ENCODE results near the gene PBX2. TPM values are rescaled to one million over a fixed set of nuclear protein-coding genes. Genes with fewer than 3 reads are reported as not detected.

Gene PBX2
- total RNA-seq, 1 experiment from 2014 or later = 176 TPM

GRCh38 chr6:32210191-32210601 lies 20.2 kb upstream of the PBX2 start:
- H3K4me1 ChIP-seq (ENCODE audit: insufficient read depth, low read length) = no peaks in the 10 kb centered on the region
- Mint-ChIP-seq H3K4me3 (no peak overlapping the region), H3K9me3 (peaks cover 0 to 3% of the 10 kb centered on the region in 2 experiments; a peak in 2 of 5 replicates), H3K36me3 (ENCODE audit: insufficient read depth in 1 of 3, low read depth in 3 of 3) (no peaks in the 10 kb centered on the region), H3K4me1 (no peaks in the 10 kb centered on the region), H3K27me3 (ENCODE audit: low read depth) (peaks cover 7% of the 10 kb centered on the region; the same call in 1 of the 2 replicates), H3K27ac (no peak overlapping the region)
- H2AFZ ChIP-seq (ENCODE audit: low read length) = no peak overlapping the region
- H3K27me3 ChIP-seq (ENCODE audit: insufficient read depth, low read length) = no peaks in the 10 kb centered on the region
- no peaks in the 10 kb centered on the region for H3K79me1 ChIP-seq (ENCODE audit: insufficient read depth, low read depth, low read length, poor library complexity, severe bottlenecking)
- no peaks in the 10 kb centered on the region for H3K9me3 ChIP-seq (ENCODE audit: control insufficient read depth, low read depth, low read length)
- H2BK5ac ChIP-seq (ENCODE audit: insufficient read length, low read length) = no peak overlapping the region
- no peak overlapping the region for H3K23ac ChIP-seq (ENCODE audit: insufficient read length, low read depth, low read length)
- H3K9ac ChIP-seq (ENCODE audit: extremely low read depth, insufficient read length, low read length) = no peak overlapping the region
- no peak overlapping the region for H3K18ac ChIP-seq (ENCODE audit: insufficient read length, low read depth, low read length)
- no peak overlapping the region for H2AK5ac ChIP-seq (ENCODE audit: insufficient read length, low read length)
- H2BK15ac ChIP-seq (ENCODE audit: low read depth, low read length) = no peak overlapping the region
- H2BK12ac ChIP-seq (ENCODE audit: insufficient read length, low read depth, low read length) = no peak overlapping the region
- H4K91ac ChIP-seq (ENCODE audit: insufficient read length, low read depth, low read length) = no peak overlapping the region
- H3K4me2 ChIP-seq (ENCODE audit: insufficient read depth, insufficient read length, low read length) = no peak overlapping the region
- H2BK120ac ChIP-seq (ENCODE audit: low read depth, low read length, poor library complexity, severe bottlenecking) = no peak overlapping the region
- H3K4ac ChIP-seq (ENCODE audit: low read depth, low read length) = no peak overlapping the region
- no peak for DNase-seq
- no peak overlapping the region for H3K14ac ChIP-seq (ENCODE audit: insufficient read depth, low read length)
- no peaks in the 10 kb centered on the region for H3K23me2 ChIP-seq (ENCODE audit: insufficient read length, low read depth, low read length, poor library complexity, severe bottlenecking)
- no peaks in the 10 kb centered on the region for H3K79me2 ChIP-seq (ENCODE audit: insufficient read depth, low read length)
- no peak overlapping the region for H3K27ac ChIP-seq (ENCODE audit: insufficient read length, low read depth, low read length)
- no peak overlapping the region for H3T11ph ChIP-seq (ENCODE audit: low read length)
- H3K56ac ChIP-seq (ENCODE audit: insufficient read length, low read depth, low read length) = no peak overlapping the region
- H4K8ac ChIP-seq (replicated peaks; ENCODE audit: insufficient read length, low read depth, low read length) = no peak overlapping the region
- no peak overlapping the region for H4K5ac ChIP-seq (ENCODE audit: insufficient read length, low read depth, low read length)
- no peaks in the 10 kb centered on the region for H4K20me1 ChIP-seq (ENCODE audit: control insufficient read depth, insufficient read depth, insufficient read length)
- WGBS (ENCODE audit: extremely low coverage, insufficient read length, low lambda C conversion rate) = no CpG with 5 or more reads among the region's 5 CpGs
- TF ChIP-seq CTCF (conservative IDR thresholded peaks at IDR 0.05) = no peak
- H2BK20ac ChIP-seq (ENCODE audit: low read depth, low read length, poor library complexity, severe bottlenecking) = no peak overlapping the region
